CD4-positive, alpha-beta T cell treated with Interleukin-21 for 1 hour (primary cell): ENCODE results near the gene NINJ2.

Source experiments
- DNase-seq: peaks from one replicate; pipeline ENCODE4 v3.0.0-alpha.2; 2020

NINJ2 gene

GRCh38 chr12:612293-612692, 51.0 kb downstream of the NINJ2 start:
- DNase-seq = no peak

- DNase-seq = no peak
These were observed 51.5 kb downstream of the NINJ2 start for GRCh38 chr12:611721-612120.

- DNase-seq = no peak
These were observed 54.3 kb downstream of the NINJ2 start for GRCh38 chr12:608921-609320.

- DNase-seq = no peak
These were observed 54.8 kb downstream of the NINJ2 start for GRCh38 chr12:608413-608812.

GRCh38 chr12:607541-608001, 55.7 kb downstream of the NINJ2 start:
- no peak for DNase-seq

- DNase-seq = no peak
These were observed 58.3 kb downstream of the NINJ2 start for GRCh38 chr12:604956-605355.

GRCh38 chr12:602700-603068, 60.6 kb downstream of the NINJ2 start:
- no peak for DNase-seq

GRCh38 chr12:601976-602699, 61.1 kb downstream of the NINJ2 start:
- DNase-seq = no peak

- DNase-seq = no peak
These were observed 63.5 kb downstream of the NINJ2 start for GRCh38 chr12:599756-600155.

- DNase-seq = no peak
These were observed 65.2 kb downstream of the NINJ2 start for GRCh38 chr12:597926-598568.

- no peak for DNase-seq
These were observed 69.6 kb downstream of the NINJ2 start for GRCh38 chr12:593396-594270.

GRCh38 chr12:592024-592505, 71.2 kb downstream of the NINJ2 start:
- no peak for DNase-seq

GRCh38 chr12:591167-592023, 71.8 kb downstream of the NINJ2 start:
- no peak for DNase-seq

GRCh38 chr12:590206-590750, 73.0 kb downstream of the NINJ2 start:
- DNase-seq = no peak

- DNase-seq = no peak
These were observed 74.6 kb downstream of the NINJ2 start for GRCh38 chr12:588646-589045.

- DNase-seq = no peak
These were observed 75.3 kb downstream of the NINJ2 start for GRCh38 chr12:588024-588322.

- no peak for DNase-seq
These were observed 75.9 kb downstream of the NINJ2 start for GRCh38 chr12:587132-588023.

GRCh38 chr12:586318-587071, 76.8 kb downstream of the NINJ2 start:
- DNase-seq = no peak

GRCh38 chr12:585062-586061, 77.9 kb downstream of the NINJ2 start:
- DNase-seq = no peak
